K562 (cell line): ENCODE measurements around the gene BASP1. TPM values are rescaled to one million over a fixed set of nuclear protein-coding genes. Genes with fewer than 3 reads are reported as not detected.

Experiments
- DNMT1 ChIP-seq: fragments of 450-650 bp; IDR thresholded peaks from 2 replicates; pipeline ENCODE4 v1.6.1; 2016; ENCODE audit warnings: antibody characterized with exemption, mild to moderate bottlenecking
- POLR2A ChIP-seq: fragments of 450-650 bp; conservative IDR thresholded peaks from 2 replicates; pipeline ENCODE4 v1.6.1; 2016
- ZFP30 ChIP-seq: fragments of 250-450 bp; sonication (Bioruptor Pico); IDR thresholded peaks from 2 replicates; pipeline ENCODE4 v1.8.0; 2022; ENCODE audit warnings: moderate library complexity, mild to moderate bottlenecking, inconsistent platforms, borderline replicate concordance
- polyA plus RNA-seq, 8 experiments: library from polyadenylated mRNA; depleted of rRNA in 4 of 8; stranded (reverse) in 5 of 8; unstranded in 3 of 8; fragments of >200 nt; fragmentation: Nextera tagmentation in 2 of 8; fragmentation: Illumina TruSeq in 1 of 8; extraction: Ambion mirVana in 2 of 8; extraction: Trizol in 1 of 8; gene quantifications; 2 replicates each; pipeline versions ENCODE4 v1.2.1 to v1.2.3, GENCODE V29; 2011 to 2014; ENCODE audit warnings: inconsistent platforms in 1 of 8, missing spikeins in 1 of 8
- total RNA-seq, 7 experiments: library from RNA; depleted of rRNA in 6 of 7; stranded (reverse); fragments of >200 nt in 6 of 7; fragmentation: Illumina TruSeq in 2 of 7; extraction: Trizol in 2 of 7; gene quantifications; 2 replicates each; pipeline versions ENCODE4 v1.2.1 to v1.2.3, GENCODE V29; 2011 to 2021; ENCODE audit warnings: low replicate concordance in 1 of 7
- TF ChIP-seq, protein P1 (sequence below), 2 experiments: fragments of 450-650 bp in 1 of 2; sonication (generic) in 1 of 2; formaldehyde crosslinking in 1 of 2; IDR thresholded peaks; 2 replicates each; pipeline versions ENCODE4 v1.7.1 to v1.9.0; 2016 to 2022; ENCODE audit warnings: inconsistent platforms in 1 of 2, mild to moderate bottlenecking in 1 of 2, missing genetic modification reagents in 1 of 2
- TF ChIP-seq, protein P2 (sequence below): sonication (generic); formaldehyde crosslinking; IDR thresholded peaks from 2 replicates; pipeline ENCODE4 v1.8.0; 2022; ENCODE audit warnings: missing genetic modification reagents, mild to moderate bottlenecking, moderate library complexity, borderline replicate concordance

Gene BASP1
- total and polyA plus RNA-seq, 9 of the 15 experiments (the other 6 are each of a cell fraction or from before 2014, with no cell fraction given): 0.22 TPM; not detected in 8

DNA sequence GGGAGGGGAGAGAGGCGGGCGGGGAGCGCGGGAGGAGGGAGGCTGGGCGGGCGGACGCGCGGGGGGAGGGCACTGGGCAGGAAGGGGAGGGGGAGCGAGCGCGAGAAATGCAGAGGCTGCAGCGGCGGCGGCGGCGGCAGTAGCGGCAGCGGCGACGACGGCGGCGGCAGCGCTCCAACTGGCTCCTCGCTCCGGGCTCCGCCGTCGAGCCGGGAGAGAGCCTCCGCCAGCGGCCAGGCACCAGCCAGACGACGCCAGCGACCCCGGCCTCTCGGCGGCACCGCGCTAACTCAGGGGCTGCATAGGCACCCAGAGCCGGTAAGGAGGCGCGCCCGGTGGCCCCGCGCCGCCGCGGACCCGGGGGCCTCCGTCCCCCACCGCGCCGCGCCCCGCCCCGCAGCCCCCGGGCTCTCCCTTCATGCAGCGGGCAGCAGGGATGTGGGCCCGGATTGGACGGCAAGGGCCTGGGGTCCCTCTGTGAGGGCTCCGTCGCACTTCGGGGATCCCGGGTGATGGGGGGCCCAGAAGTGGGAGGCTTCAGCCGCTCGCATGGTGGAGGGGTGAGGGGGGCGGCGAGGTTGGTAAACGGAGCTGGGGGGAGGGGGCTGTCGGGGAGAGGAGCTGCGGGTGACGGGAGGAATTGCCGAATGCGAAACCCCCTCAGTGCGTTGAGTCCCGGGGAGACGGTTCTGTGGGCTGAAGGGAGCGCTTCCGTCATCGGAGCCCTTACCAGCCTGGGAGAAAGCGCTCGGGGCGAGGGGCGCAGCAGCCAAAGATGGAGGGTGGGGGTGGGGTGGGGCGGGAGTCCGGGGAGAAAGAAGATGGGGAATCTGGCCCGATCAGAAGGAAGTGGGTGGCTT is at the start of gene BASP1 (continued):
- TF ChIP-seq ZFP30 (CRISPR knock-in tag): no peak
- TF ChIP-seq DNMT1: no peak
- TF ChIP-seq, protein P1, sequence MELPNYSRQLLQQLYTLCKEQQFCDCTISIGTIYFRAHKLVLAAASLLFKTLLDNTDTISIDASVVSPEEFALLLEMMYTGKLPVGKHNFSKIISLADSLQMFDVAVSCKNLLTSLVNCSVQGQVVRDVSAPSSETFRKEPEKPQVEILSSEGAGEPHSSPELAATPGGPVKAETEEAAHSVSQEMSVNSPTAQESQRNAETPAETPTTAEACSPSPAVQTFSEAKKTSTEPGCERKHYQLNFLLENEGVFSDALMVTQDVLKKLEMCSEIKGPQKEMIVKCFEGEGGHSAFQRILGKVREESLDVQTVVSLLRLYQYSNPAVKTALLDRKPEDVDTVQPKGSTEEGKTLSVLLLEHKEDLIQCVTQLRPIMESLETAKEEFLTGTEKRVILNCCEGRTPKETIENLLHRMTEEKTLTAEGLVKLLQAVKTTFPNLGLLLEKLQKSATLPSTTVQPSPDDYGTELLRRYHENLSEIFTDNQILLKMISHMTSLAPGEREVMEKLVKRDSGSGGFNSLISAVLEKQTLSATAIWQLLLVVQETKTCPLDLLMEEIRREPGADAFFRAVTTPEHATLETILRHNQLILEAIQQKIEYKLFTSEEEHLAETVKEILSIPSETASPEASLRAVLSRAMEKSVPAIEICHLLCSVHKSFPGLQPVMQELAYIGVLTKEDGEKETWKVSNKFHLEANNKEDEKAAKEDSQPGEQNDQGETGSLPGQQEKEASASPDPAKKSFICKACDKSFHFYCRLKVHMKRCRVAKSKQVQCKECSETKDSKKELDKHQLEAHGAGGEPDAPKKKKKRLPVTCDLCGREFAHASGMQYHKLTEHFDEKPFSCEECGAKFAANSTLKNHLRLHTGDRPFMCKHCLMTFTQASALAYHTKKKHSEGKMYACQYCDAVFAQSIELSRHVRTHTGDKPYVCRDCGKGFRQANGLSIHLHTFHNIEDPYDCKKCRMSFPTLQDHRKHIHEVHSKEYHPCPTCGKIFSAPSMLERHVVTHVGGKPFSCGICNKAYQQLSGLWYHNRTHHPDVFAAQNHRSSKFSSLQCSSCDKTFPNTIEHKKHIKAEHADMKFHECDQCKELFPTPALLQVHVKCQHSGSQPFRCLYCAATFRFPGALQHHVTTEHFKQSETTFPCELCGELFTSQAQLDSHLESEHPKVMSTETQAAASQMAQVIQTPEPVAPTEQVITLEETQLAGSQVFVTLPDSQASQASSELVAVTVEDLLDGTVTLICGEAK (IDR thresholded peaks at IDR 0.05): no peak
- TF ChIP-seq, protein P1 (CRISPR knock-in tag; IDR thresholded peaks at IDR 0.05): no peak
- TF ChIP-seq, protein P2, sequence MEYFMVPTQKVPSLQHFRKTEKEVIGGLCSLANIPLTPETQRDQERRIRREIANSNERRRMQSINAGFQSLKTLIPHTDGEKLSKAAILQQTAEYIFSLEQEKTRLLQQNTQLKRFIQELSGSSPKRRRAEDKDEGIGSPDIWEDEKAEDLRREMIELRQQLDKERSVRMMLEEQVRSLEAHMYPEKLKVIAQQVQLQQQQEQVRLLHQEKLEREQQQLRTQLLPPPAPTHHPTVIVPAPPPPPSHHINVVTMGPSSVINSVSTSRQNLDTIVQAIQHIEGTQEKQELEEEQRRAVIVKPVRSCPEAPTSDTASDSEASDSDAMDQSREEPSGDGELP: no peak
- no peak for TF ChIP-seq POLR2A
